Esophagus squamous epithelium (tissue), 4 donors: Measurements from ENCODE around the gene ELMO1.

Source experiments
- CTCF ChIP-seq, 6 experiments: fragments of 450-650 bp in 4 of 6; fragments of 200-600 bp in 2 of 6; sonication (generic) in 2 of 6; IDR thresholded peaks; one replicate each; pipeline ENCODE4 v1.5.1; 2016 to 2019; ENCODE audit warnings: antibody characterized with exemption in 6 of 6, mild to moderate bottlenecking in 4 of 6, moderate library complexity in 4 of 6
- POLR2A ChIP-seq, 4 donors: fragments of 450-650 bp; IDR thresholded peaks; one replicate each; pipeline ENCODE4 v1.6.1; 2017; ENCODE audit warnings: antibody characterized with exemption in 4 of 4, mild to moderate bottlenecking in 4 of 4, moderate library complexity in 3 of 4

GRCh38 chr7:37411444-37412034, 37.1 kb downstream of the ELMO1 start:
- TF ChIP-seq CTCF (IDR thresholded peaks at IDR 0.05) (no peak), POLR2A (IDR thresholded peaks at IDR 0.05) (no peak)
